AG20443 (cell line): ENCODE data around the gene TRRAP.

Source experiments
- DNase-seq: peaks from one replicate; pipeline ENCODE4 v3.0.0; 2012; ENCODE audit warnings: low spot score, mixed read lengths

Gene TRRAP

GRCh38 chr7:98988641-98989040 lies 110.3 kb downstream of the TRRAP start:
- DNase-seq, result no peak

GRCh38 chr7:98990356-98990755 lies 112.0 kb downstream of the TRRAP start:
- DNase-seq, result no peak

GRCh38 chr7:98991141-98991540 lies 112.8 kb downstream of the TRRAP start:
- no peak for DNase-seq

GRCh38 chr7:98992076-98992475 lies 113.7 kb downstream of the TRRAP start:
- DNase-seq, result no peak

GRCh38 chr7:98993024-98993897 lies 114.9 kb downstream of the TRRAP start:
- DNase-seq, result no peak

GRCh38 chr7:98994046-98994944 lies 116.0 kb downstream of the TRRAP start:
- no peak for DNase-seq

- DNase-seq, result no peak
Measured at GRCh38 chr7:98995111-98995510, 116.8 kb downstream of the TRRAP start.

- DNase-seq, result no peak
Measured at GRCh38 chr7:98995523-98996149, 117.3 kb downstream of the TRRAP start.

GRCh38 chr7:98996150-98996552 lies 117.8 kb downstream of the TRRAP start:
- DNase-seq, result no peak

GRCh38 chr7:98997846-98998245 lies 119.5 kb downstream of the TRRAP start:
- DNase-seq, result peak; percentile 35

- DNase-seq, result no peak
Measured at GRCh38 chr7:98998821-98999725, 120.7 kb downstream of the TRRAP start.

- DNase-seq, result no peak
Measured at GRCh38 chr7:99000196-99000903, 122.0 kb downstream of the TRRAP start.

GRCh38 chr7:99000904-99001465 lies 122.7 kb downstream of the TRRAP start:
- DNase-seq, result no peak

- DNase-seq, result no peak
Measured at GRCh38 chr7:99001482-99002147, 123.3 kb downstream of the TRRAP start.

- DNase-seq, result no peak
Measured at GRCh38 chr7:99002148-99002826, 124.0 kb downstream of the TRRAP start.

GRCh38 chr7:99002827-99003212 lies 124.5 kb downstream of the TRRAP start:
- DNase-seq, result no peak

- no peak for DNase-seq
Measured at GRCh38 chr7:99003419-99003818, 125.1 kb downstream of the TRRAP start.

- peak; percentile 77 for DNase-seq
Measured at GRCh38 chr7:99004216-99004615, 125.9 kb downstream of the TRRAP start.

- peak; percentile 27 for DNase-seq
Measured at GRCh38 chr7:99004781-99005500, 126.6 kb downstream of the TRRAP start.
